AG04450 (cell line): Measurements from ENCODE around the gene FXN. TPM values are rescaled to one million over a fixed set of nuclear protein-coding genes. Genes with fewer than 3 reads are reported as not detected.

Experiments
- CTCF ChIA-PET: fragments of 300-600, 350-600 bp; formaldehyde crosslinking; extraction: SDS; loops from one replicate; lab custom pipeline; 2022; ENCODE audit warnings: antibody characterized with exemption, inconsistent platforms; lab: Charles Lee
- POLR2A ChIA-PET: fragments of 350-600 bp; formaldehyde crosslinking; extraction: SDS; loops from one replicate; lab custom pipeline; 2021; ENCODE audit warnings: antibody characterized with exemption, inconsistent platforms; lab: Yijun Ruan, JAX
- DNase-seq: peaks from one replicate; pipeline ENCODE4 v3.0.0-alpha.2; 2011; ENCODE audit warnings: low read depth, low spot score
- H3K27ac ChIP-seq: one replicate; pipeline ENCODE4 v1.5.1; 2012; ENCODE audit warnings: low read depth, low read length, control low read depth
- H3K27me3 ChIP-seq: one replicate; pipeline ENCODE4 v1.6.0; 2012; ENCODE audit warnings: low read length; ENCODE audit not compliant: control insufficient read depth, insufficient read depth
- H3K4me3 ChIP-seq: 2 replicates; pipeline ENCODE4 v1.5.1; 2011; ENCODE audit warnings: mild to moderate bottlenecking, low read depth, low read length, control low read depth
- H3K9me3 ChIP-seq: 2 replicates; pipeline ENCODE4 v1.5.1; 2012; ENCODE audit warnings: low read length; ENCODE audit not compliant: control insufficient read depth, insufficient read depth
- polyA plus RNA-seq: library from polyadenylated mRNA; depleted of rRNA; stranded (reverse); fragments of >200 nt; gene quantifications from 2 replicates; pipeline ENCODE4 v1.2.3, GENCODE V29; 2011
- TF ChIP-seq, protein P1 (sequence below): IDR thresholded peaks from 2 replicates; pipeline ENCODE4 v1.5.1; 2011; ENCODE audit warnings: low read depth, low read length, control low read depth, inconsistent platforms

The FXN gene
- polyA plus RNA-seq, 1 experiment: 18.0 TPM

DNA sequence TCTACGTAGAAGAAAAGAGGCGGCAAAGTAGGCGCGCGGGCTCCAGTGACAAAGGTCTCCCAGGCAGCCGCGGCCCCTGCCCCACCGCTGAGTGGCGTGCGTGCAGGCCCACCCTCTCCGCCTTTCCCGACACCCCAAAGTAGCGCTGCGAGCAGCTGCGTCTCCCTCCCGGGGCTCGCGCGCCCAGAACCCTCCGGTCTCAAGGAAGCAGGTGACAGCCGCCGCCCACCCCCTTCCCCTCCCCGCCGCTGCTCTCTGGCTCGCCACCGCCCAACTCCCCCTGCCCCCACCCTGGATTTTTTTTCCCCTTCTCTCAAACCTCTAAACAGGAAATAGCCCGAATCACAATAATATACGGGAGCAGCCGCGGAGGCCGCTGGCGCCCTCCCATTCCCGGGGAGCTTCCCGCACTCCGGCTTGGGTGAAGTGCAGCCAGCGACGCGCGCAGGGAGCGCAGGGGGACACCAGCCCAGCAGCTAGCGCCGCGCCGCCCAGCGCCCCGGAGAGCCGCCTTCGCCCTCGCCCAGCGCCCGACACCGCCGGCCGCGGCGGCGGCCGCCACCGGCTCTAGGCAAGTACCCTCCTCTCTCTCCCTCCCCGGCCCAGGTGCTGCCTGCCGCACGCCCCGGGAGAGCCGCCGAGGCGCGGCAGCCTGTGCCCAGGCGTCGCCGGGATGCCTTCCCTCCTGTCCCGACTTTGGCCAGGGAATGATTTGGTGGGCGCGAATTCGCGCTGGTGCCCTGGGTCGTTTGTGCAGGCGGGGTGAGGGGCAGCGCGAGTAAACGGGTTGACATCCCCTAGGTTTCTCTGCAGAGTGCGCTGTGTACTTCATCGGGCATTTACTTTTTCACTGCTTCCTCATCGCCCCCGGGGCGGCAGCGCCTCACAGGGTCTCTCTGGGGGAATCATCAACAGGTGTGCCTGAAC, 85.9 kb downstream of the FXN start:
- CTCF ChIA-PET: interaction anchor here (0.6 to 2.5 kb wide), 8 partner anchors 16 to 74 kb away, joined by 3 to 8 read pairs (median 4); no protein-coding TSS in a partner anchor

DNA sequence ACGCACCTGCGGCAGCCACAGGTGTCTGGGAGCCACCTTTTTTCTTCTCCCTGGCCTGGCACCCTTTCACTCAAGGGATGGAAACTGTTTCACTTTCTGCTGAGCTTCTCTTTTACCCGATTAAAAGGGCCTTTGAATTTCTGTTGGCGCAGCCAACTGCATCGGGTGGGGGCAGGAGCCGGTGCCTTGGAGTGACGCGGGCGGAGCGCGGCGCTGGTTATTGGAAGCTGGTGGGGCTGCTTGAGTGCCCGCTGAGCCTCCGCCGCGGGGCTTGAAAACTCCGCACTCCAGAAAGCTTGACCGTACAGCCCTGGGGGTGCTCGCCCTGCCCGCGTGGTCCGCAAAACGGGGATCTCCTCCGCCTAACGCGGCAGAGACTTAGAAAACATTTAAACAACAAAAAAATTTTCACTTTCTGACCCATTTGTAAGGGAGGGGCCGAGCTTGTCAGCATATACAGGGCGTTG, 86.6 kb downstream of the FXN start:
- DNase-seq: no peak
- Histone ChIP-seq H3K4me3 (peak overlapping the region; percentile 85), H3K9me3 (no peaks in the 10 kb centered on the region), H3K27ac (peak overlapping the region; percentile 81), H3K27me3 (no peaks in the 10 kb centered on the region)
- ChIA-PET POLR2A (interaction anchor here (0.5 to 2.4 kb wide), 8 partner anchors 10 to 52 kb away, joined by 3 to 15 read pairs (median 4); partner anchors contain the start of gene TJP2), CTCF (interaction anchor here (0.9 to 2.5 kb wide), 6 partner anchors 15 to 73 kb away, joined by 4 to 8 read pairs (median 5); no protein-coding TSS in a partner anchor)
- TF ChIP-seq, protein P1, sequence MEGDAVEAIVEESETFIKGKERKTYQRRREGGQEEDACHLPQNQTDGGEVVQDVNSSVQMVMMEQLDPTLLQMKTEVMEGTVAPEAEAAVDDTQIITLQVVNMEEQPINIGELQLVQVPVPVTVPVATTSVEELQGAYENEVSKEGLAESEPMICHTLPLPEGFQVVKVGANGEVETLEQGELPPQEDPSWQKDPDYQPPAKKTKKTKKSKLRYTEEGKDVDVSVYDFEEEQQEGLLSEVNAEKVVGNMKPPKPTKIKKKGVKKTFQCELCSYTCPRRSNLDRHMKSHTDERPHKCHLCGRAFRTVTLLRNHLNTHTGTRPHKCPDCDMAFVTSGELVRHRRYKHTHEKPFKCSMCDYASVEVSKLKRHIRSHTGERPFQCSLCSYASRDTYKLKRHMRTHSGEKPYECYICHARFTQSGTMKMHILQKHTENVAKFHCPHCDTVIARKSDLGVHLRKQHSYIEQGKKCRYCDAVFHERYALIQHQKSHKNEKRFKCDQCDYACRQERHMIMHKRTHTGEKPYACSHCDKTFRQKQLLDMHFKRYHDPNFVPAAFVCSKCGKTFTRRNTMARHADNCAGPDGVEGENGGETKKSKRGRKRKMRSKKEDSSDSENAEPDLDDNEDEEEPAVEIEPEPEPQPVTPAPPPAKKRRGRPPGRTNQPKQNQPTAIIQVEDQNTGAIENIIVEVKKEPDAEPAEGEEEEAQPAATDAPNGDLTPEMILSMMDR: 0 out of 2 replicates have a peak, but pooled peaks have one; percentile 1

More for the DNA sequence above, 85.9 kb downstream of the FXN start:
- no peaks in the 10 kb centered on the region for H3K27me3 ChIP-seq
- H3K9me3 ChIP-seq: no peaks in the 10 kb centered on the region
- peak overlapping the region; percentile 81 for H3K27ac ChIP-seq
- no peak for DNase-seq
- H3K4me3 ChIP-seq: peak overlapping the region; percentile 85
- TF ChIP-seq, protein P1: peak; percentile 9; the same call in 1 of the 2 replicates
- POLR2A ChIA-PET: interaction anchor here (0.5 to 2.4 kb wide), 7 partner anchors 10 to 53 kb away, joined by 3 to 15 read pairs (median 4); partner anchors contain the start of gene TJP2

DNA sequence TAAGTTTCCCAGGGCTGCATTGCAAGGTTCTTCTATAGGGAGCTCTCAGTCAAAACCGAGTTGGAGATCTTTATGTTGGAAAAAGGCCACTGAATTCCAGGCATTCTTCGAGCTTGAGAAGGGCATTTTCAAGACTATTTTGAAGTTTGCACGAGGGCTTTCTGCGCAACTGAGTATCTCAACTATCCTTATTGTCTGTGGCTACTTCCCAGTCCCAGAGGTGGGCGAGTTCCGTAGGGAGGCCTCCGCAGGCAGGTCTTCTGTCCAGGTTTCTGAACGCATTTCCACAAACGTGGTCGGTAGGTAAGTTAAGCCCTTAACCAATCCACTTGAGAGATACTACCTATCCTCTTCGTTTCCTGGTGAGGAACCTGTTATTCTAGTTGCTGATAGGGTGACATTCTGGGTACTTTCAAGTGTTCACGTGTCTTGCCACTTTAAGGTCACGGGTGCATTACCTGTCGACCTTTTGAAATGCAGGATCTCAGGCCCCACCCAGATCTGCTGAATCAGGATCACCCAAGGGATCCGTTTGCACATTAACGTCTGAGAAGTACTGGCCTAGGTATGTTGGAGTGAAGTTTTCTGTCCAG, 87.1 kb downstream of the FXN start:
- Histone ChIP-seq H3K27ac (peak overlapping the region; percentile 81), H3K27me3 (no peaks in the 10 kb centered on the region), H3K4me3 (peak overlapping the region; percentile 85), H3K9me3 (no peaks in the 10 kb centered on the region)
- peak; percentile 63 for DNase-seq
- TF ChIP-seq, protein P1: no peak
- ChIA-PET CTCF (interaction anchor here (0.6 to 2.5 kb wide), 7 partner anchors 14 to 72 kb away, joined by 4 to 8 read pairs (median 5); no protein-coding TSS in a partner anchor), POLR2A (interaction anchor here (0.7 to 2.4 kb wide), 6 partner anchors 9 to 52 kb away, joined by 3 to 15 read pairs (median 5); partner anchors contain the start of gene TJP2)

DNA sequence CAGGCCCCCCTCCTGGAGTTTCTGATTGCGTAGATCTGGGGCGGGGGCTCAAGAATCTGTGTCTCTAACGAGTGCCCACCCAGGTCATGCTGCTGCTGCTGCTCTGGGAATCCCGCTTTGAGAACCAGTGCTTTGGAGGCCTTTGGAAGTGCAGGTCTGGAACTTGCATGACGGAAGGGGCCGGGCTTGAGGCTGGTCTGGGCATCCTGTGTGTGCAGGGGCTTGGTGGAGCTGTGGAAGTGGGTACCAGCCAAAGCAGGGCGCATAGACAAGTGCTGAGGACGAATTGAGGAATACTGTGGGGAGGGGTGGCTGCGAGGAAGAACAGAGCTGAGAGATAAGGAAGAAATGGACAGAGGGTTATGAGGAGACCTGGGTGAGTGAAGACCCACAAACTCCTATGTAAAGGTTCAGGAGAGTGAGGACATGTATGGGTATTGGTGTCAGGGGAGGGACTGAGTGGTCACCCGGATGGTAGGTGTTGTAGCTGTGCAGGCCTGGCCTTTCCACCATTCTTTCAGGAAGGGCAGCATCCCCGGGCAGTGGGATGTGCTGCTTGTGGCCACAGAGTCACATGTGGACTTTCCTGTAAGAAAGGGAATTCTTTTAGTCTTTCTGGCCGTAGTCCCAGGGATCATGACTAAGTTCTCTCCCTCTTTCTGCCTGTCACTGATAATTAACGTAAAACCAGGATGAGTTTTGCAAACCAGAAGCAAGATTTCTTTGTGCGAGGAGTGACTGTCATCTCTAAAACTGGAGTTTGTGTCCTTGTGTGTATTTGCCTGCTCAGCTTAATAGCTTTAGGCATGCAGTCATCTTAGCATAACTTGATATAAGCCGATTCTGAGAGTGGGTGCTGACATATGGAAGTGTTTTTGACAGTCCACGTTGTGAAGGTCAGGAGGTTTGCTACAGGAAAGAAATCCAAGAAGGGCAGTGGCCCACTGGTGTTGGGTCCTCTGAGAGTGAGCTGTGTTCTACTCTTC, 95.2 kb downstream of the FXN start:
- Histone ChIP-seq H3K9me3 (no peaks in the 10 kb centered on the region), H3K4me3 (no peak overlapping the region), H3K27ac (peak overlapping the region; percentile 74), H3K27me3 (no peaks in the 10 kb centered on the region)
- CTCF ChIA-PET: interaction anchor here (0.5 to 2.0 kb wide), 6 partner anchors 19 to 94 kb away, joined by 3 to 6 read pairs (median 3); no protein-coding TSS in a partner anchor
- TF ChIP-seq, protein P1: no peak
- no peak for DNase-seq
- POLR2A ChIA-PET: interaction anchor here (1.5 kb wide), 2 partner anchors 9 to 32 kb away, joined by 4 to 15 read pairs; no protein-coding TSS in a partner anchor
